Fibroblast of the aortic adventitia (primary cell): ENCODE results near the gene NOL11. TPM values are rescaled to one million over a fixed set of nuclear protein-coding genes. Genes with fewer than 3 reads are reported as not detected.

Experiments used
- DNase-seq: peaks from one replicate; pipeline ENCODE4 v3.0.0-alpha.2; 2010; ENCODE audit warnings: low read depth
- H3K4me3 ChIP-seq: 2 replicates; pipeline ENCODE4 v1.5.1; 2011; ENCODE audit warnings: low read depth, mild to moderate bottlenecking, control low read depth, low read length, moderate library complexity
- total RNA-seq: library from RNA; depleted of rRNA; stranded (reverse); fragments of >200 nt; gene quantifications from 2 replicates; pipeline ENCODE4 v1.2.3, GENCODE V29; 2012; ENCODE audit warnings: low replicate concordance
- TF ChIP-seq, protein P1 (sequence below): IDR thresholded peaks from 2 replicates; pipeline ENCODE4 v1.5.1; 2011; ENCODE audit warnings: mild to moderate bottlenecking, low read length, control low read depth, inconsistent platforms; ENCODE audit not compliant: insufficient read depth

The NOL11 gene
- total RNA-seq, 1 donor: 45.8 TPM

DNA sequence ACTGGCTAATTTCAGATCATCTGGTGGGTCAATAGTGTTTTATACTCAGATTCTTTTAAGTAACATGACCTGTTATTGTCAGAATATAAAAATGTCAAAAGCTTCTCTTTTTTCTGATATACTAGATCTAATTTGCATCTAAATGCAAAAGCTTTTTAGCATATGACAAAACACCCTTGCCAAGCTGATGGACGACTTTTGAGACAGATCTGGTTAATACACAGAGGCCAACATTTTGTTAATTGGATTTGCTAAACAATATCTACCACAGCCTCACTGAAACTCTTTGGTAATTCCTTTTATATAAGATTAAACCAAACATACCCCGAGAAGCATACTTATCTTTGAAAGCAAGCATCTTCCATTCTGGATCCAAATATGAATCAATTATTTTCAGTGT, 10.3 kb upstream of the NOL11 start:
- no peak overlapping the region for H3K4me3 ChIP-seq
- no peak for DNase-seq
- TF ChIP-seq, protein P1, sequence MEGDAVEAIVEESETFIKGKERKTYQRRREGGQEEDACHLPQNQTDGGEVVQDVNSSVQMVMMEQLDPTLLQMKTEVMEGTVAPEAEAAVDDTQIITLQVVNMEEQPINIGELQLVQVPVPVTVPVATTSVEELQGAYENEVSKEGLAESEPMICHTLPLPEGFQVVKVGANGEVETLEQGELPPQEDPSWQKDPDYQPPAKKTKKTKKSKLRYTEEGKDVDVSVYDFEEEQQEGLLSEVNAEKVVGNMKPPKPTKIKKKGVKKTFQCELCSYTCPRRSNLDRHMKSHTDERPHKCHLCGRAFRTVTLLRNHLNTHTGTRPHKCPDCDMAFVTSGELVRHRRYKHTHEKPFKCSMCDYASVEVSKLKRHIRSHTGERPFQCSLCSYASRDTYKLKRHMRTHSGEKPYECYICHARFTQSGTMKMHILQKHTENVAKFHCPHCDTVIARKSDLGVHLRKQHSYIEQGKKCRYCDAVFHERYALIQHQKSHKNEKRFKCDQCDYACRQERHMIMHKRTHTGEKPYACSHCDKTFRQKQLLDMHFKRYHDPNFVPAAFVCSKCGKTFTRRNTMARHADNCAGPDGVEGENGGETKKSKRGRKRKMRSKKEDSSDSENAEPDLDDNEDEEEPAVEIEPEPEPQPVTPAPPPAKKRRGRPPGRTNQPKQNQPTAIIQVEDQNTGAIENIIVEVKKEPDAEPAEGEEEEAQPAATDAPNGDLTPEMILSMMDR: no peak

GRCh38 chr17:67708378-67708777, 9.4 kb upstream of the NOL11 start:
- TF ChIP-seq, protein P1: no peak
- DNase-seq: no peak
- H3K4me3 ChIP-seq: no peak overlapping the region

GRCh38 chr17:67711916-67712315, 5.8 kb upstream of the NOL11 start:
- no peak overlapping the region for H3K4me3 ChIP-seq
- DNase-seq: no peak
- TF ChIP-seq, protein P1: no peak

GRCh38 chr17:67712375-67712774, 5.4 kb upstream of the NOL11 start:
- TF ChIP-seq, protein P1: no peak
- DNase-seq: no peak

GRCh38 chr17:67713169-67713568, 4.6 kb upstream of the NOL11 start:
- TF ChIP-seq, protein P1: no peak
- no peak overlapping the region for H3K4me3 ChIP-seq
- DNase-seq: no peak

More at GRCh38 chr17:67712375-67712774, 5.4 kb upstream of the NOL11 start:
- H3K4me3 ChIP-seq: no peak overlapping the region

GRCh38 chr17:67716405-67716798, 1.3 kb upstream of the NOL11 start:
- H3K4me3 ChIP-seq: no peak overlapping the region
- TF ChIP-seq, protein P1: no peak
- DNase-seq: no peak

GRCh38 chr17:67717192-67717623, 528 bp upstream of the NOL11 start:
- peak overlapping the region; percentile 68 for H3K4me3 ChIP-seq
- no peak for DNase-seq
- TF ChIP-seq, protein P1: no peak
